WTC11 (cell line): ENCODE results near the gene VAC14.

Experiments used
- ATF1 ChIP-seq: sonication (generic); formaldehyde crosslinking; IDR thresholded peaks from 2 replicates; pipeline ENCODE4 v1.8.1; 2023; ENCODE audit warnings: mild to moderate bottlenecking, moderate library complexity, missing genetic modification reagents
- CREB1 ChIP-seq: sonication (generic); formaldehyde crosslinking; IDR thresholded peaks from 2 replicates; pipeline ENCODE4 v1.8.0; 2023; ENCODE audit warnings: mild to moderate bottlenecking, missing genetic modification reagents
- CREM ChIP-seq: sonication (generic); formaldehyde crosslinking; IDR thresholded peaks from 2 replicates; pipeline ENCODE4 v1.8.1; 2022; ENCODE audit warnings: mild to moderate bottlenecking, missing genetic modification reagents, moderate library complexity
- ELF4 ChIP-seq: sonication (generic); formaldehyde crosslinking; IDR thresholded peaks from 2 replicates; pipeline ENCODE4 v1.8.1; 2022; ENCODE audit warnings: low read depth, mild to moderate bottlenecking, moderate library complexity, missing genetic modification reagents
- MYBL2 ChIP-seq: sonication (generic); formaldehyde crosslinking; IDR thresholded peaks from 2 replicates; pipeline ENCODE4 v1.8.1; 2023; ENCODE audit warnings: mild to moderate bottlenecking, moderate library complexity, missing genetic modification reagents
- NR2C2 ChIP-seq: sonication (generic); formaldehyde crosslinking; IDR thresholded peaks from 2 replicates; pipeline ENCODE4 v1.8.0; 2022; ENCODE audit warnings: mild to moderate bottlenecking, missing genetic modification reagents
- NR3C1 ChIP-seq: sonication (generic); formaldehyde crosslinking; conservative IDR thresholded peaks from 2 replicates; pipeline ENCODE4 v1.8.1; 2023; ENCODE audit warnings: low read depth, mild to moderate bottlenecking, missing genetic modification reagents
- TP53 ChIP-seq: sonication (generic); formaldehyde crosslinking; IDR thresholded peaks from 2 replicates; pipeline ENCODE4 v1.8.1; 2023; ENCODE audit warnings: mild to moderate bottlenecking, missing genetic modification reagents
- TF ChIP-seq, protein P1 (sequence below): fragments of 200-600 bp; IDR thresholded peaks from 2 replicates; pipeline ENCODE4 v1.8.0; 2022; ENCODE audit warnings: antibody characterized with exemption
- TF ChIP-seq, protein P2 (sequence below): sonication (generic); formaldehyde crosslinking; IDR thresholded peaks from 2 replicates; pipeline ENCODE4 v1.8.0; 2022; ENCODE audit warnings: mild to moderate bottlenecking, missing genetic modification reagents

DNA sequence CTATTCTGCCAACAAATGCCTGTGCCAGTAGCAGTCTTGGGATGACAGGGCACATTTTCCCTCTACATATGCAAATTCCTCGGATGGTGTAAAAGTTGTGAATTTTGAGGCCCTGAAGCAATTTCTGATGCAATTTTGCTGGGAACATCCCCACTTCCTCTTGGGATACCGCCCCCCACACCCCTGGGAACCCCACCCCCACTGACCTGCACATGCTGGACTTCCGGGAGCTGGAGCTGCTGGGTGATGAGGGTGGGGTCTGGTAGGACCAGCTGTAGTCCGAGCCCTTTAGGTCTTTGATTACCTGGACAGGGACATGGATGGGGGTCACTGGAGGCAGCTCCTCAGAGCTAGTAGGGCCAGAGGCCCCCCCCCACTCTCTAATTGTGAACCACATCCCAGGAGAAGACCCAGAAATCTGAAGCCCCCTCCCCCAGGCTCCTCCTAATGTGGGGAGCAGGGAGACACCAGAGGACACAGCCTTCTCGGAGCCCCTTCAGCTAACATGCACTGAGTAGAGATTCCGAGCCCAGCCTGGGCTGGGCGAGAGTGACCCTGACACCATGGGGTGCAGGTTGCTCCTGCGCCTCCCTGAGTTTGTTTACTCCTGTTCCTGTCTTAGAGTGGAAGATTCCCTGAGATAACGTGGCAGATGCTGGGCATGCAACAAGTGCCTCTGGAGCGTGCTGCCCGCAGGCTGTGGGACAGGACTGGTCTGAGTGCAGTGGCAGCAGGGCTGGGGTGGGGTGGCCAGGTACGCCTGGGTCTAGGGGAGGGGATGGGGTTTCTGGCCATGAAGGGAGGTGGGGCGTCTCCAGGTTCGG, 124.1 kb downstream of the VAC14 start:
- no peak for TF ChIP-seq CREB1
- TF ChIP-seq ELF4 (CRISPR knock-in tag), result no peak
- TF ChIP-seq CREM (CRISPR knock-in tag), result no peak
- TF ChIP-seq, protein P1, sequence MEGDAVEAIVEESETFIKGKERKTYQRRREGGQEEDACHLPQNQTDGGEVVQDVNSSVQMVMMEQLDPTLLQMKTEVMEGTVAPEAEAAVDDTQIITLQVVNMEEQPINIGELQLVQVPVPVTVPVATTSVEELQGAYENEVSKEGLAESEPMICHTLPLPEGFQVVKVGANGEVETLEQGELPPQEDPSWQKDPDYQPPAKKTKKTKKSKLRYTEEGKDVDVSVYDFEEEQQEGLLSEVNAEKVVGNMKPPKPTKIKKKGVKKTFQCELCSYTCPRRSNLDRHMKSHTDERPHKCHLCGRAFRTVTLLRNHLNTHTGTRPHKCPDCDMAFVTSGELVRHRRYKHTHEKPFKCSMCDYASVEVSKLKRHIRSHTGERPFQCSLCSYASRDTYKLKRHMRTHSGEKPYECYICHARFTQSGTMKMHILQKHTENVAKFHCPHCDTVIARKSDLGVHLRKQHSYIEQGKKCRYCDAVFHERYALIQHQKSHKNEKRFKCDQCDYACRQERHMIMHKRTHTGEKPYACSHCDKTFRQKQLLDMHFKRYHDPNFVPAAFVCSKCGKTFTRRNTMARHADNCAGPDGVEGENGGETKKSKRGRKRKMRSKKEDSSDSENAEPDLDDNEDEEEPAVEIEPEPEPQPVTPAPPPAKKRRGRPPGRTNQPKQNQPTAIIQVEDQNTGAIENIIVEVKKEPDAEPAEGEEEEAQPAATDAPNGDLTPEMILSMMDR, result no peak
- TF ChIP-seq, protein P2, sequence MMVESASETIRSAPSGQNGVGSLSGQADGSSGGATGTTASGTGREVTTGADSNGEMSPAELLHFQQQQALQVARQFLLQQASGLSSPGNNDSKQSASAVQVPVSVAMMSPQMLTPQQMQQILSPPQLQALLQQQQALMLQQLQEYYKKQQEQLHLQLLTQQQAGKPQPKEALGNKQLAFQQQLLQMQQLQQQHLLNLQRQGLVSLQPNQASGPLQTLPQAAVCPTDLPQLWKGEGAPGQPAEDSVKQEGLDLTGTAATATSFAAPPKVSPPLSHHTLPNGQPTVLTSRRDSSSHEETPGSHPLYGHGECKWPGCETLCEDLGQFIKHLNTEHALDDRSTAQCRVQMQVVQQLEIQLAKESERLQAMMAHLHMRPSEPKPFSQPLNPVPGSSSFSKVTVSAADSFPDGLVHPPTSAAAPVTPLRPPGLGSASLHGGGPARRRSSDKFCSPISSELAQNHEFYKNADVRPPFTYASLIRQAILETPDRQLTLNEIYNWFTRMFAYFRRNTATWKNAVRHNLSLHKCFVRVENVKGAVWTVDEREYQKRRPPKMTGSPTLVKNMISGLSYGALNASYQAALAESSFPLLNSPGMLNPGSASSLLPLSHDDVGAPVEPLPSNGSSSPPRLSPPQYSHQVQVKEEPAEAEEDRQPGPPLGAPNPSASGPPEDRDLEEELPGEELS (CRISPR knock-in tag), result no peak
- TF ChIP-seq ATF1 (CRISPR knock-in tag), result no peak
- TF ChIP-seq MYBL2, result no peak
- no peak for TF ChIP-seq NR3C1
- no peak for TF ChIP-seq TP53 (CRISPR knock-in tag)
- no peak for TF ChIP-seq NR2C2
